Thymus (tissue), 11 donors: ENCODE data around the gene PRKAG2. TPM values are rescaled to one million over a fixed set of nuclear protein-coding genes. Genes with fewer than 3 reads are reported as not detected.

Source experiments
- DNase-seq, 9 donors: peaks; one replicate each; pipeline ENCODE4 v3.0.0-alpha.2; 2013; ENCODE audit warnings: low spot score in 9 of 9, low read depth in 6 of 9, missing footprints in 1 of 9
- H3K27ac ChIP-seq, 2 donors: one replicate each; pipeline ENCODE4 v1.5.1; 2013; ENCODE audit warnings: control low read depth in 1 of 2, low read depth in 1 of 2, low read length in 1 of 2, mild to moderate bottlenecking in 1 of 2, moderate library complexity in 1 of 2
- H3K27me3 ChIP-seq, 2 donors: one replicate each; pipeline ENCODE4 v1.5.1; 2013; ENCODE audit warnings: low read length in 1 of 2; ENCODE audit not compliant: control insufficient read depth in 2 of 2, insufficient read depth in 1 of 2
- H3K36me3 ChIP-seq, 2 donors: one replicate each; pipeline ENCODE4 v1.5.1; 2013; ENCODE audit warnings: low read length in 1 of 2, mild to moderate bottlenecking in 1 of 2, moderate library complexity in 1 of 2; ENCODE audit not compliant: control insufficient read depth in 2 of 2, insufficient read depth in 2 of 2
- H3K4me1 ChIP-seq, 2 donors: one replicate each; pipeline ENCODE4 v1.5.1; 2013; ENCODE audit warnings: low read length in 2 of 2; ENCODE audit not compliant: control insufficient read depth in 2 of 2, insufficient read depth in 2 of 2
- H3K4me3 ChIP-seq, 2 donors: one replicate each; pipeline ENCODE4 v1.5.1; 2013; ENCODE audit warnings: low read length in 2 of 2, control low read depth in 1 of 2, mild to moderate bottlenecking in 1 of 2
- H3K9me3 ChIP-seq, 2 donors: one replicate each; pipeline ENCODE4 v1.5.1; 2013; ENCODE audit warnings: low read length in 1 of 2, mild to moderate bottlenecking in 1 of 2; ENCODE audit not compliant: control insufficient read depth in 2 of 2, insufficient read depth in 1 of 2
- WGBS: extraction: QIAGEN DNeasy Blood & Tissue Kit; methylation state at CpG from one replicate; pipeline ENCODE4 v1.1.7; 2013; 5-methylcytosine and 5-hydroxymethylcytosine counted together
- polyA plus RNA-seq: library from polyadenylated mRNA; stranded (reverse); fragments of 200-250 nt; gene quantifications from one replicate; pipeline ENCODE4 v1.2.3, GENCODE V29; 2013
- total RNA-seq: library from RNA; stranded (reverse); fragments of 120-200 nt; gene quantifications from one replicate; pipeline ENCODE4 v1.2.4, GENCODE V29; 2013
- donor health status: healthy.

PRKAG2 gene
- total and polyA plus RNA-seq, 2 donors: 5.1 to 33.7 TPM

GRCh38 chr7:151858456-151858855 is 18.5 kb downstream of the PRKAG2 start:
- no peak overlapping the region for H3K4me3 ChIP-seq
- 97% methylated on average over 5 of the region's 5 CpGs for WGBS
- H3K36me3 ChIP-seq: no peaks in the 10 kb centered on the region
- H3K27ac ChIP-seq: no peak overlapping the region
- DNase-seq: no peak
- no peaks in the 10 kb centered on the region for H3K4me1 ChIP-seq
- no peaks in the 10 kb centered on the region for H3K9me3 ChIP-seq
- no peaks in the 10 kb centered on the region for H3K27me3 ChIP-seq

- Histone ChIP-seq H3K36me3 (no peaks in the 10 kb centered on the region), H3K27me3 (no peaks in the 10 kb centered on the region), H3K9me3 (no peaks in the 10 kb centered on the region), H3K27ac (no peak overlapping the region), H3K4me1 (no peaks in the 10 kb centered on the region), H3K4me3 (no peak overlapping the region)
- no peak for DNase-seq
- WGBS: 87% methylated on average over 7 of the region's 7 CpGs
Observed at GRCh38 chr7:151857866-151858450, 19.0 kb downstream of the PRKAG2 start.

GRCh38 chr7:151857412-151857811 is 19.5 kb downstream of the PRKAG2 start:
- no peak for DNase-seq
- H3K4me3 ChIP-seq: no peak overlapping the region
- no peak overlapping the region for H3K27ac ChIP-seq
- no peaks in the 10 kb centered on the region for H3K4me1 ChIP-seq
- no peaks in the 10 kb centered on the region for H3K27me3 ChIP-seq
- 96% methylated on average over 12 of the region's 12 CpGs for WGBS
- H3K36me3 ChIP-seq: no peaks in the 10 kb centered on the region
- H3K9me3 ChIP-seq: no peaks in the 10 kb centered on the region

- H3K9me3 ChIP-seq: no peaks in the 10 kb centered on the region
- H3K27me3 ChIP-seq: peaks cover 0 to 4% of the 10 kb centered on the region in 2 donors
- WGBS: 97% methylated on average over 16 of the region's 16 CpGs
- DNase-seq: no peak
- no peak overlapping the region for H3K27ac ChIP-seq
- H3K4me3 ChIP-seq: no peak overlapping the region
- no peaks in the 10 kb centered on the region for H3K36me3 ChIP-seq
- H3K4me1 ChIP-seq: no peaks in the 10 kb centered on the region
Observed at GRCh38 chr7:151856516-151856915, 20.4 kb downstream of the PRKAG2 start.

GRCh38 chr7:151856098-151856497 is 20.8 kb downstream of the PRKAG2 start:
- DNase-seq: no peak

GRCh38 chr7:151854720-151855071 is 22.2 kb downstream of the PRKAG2 start:
- H3K27ac ChIP-seq: no peak overlapping the region
- no peak overlapping the region for H3K4me3 ChIP-seq
- no peak for DNase-seq
- H3K4me1 ChIP-seq: peaks cover 0 to 6% of the 10 kb centered on the region in 2 donors
- H3K27me3 ChIP-seq: peaks cover 0 to 10% of the 10 kb centered on the region in 2 donors
- H3K9me3 ChIP-seq: no peaks in the 10 kb centered on the region
- H3K36me3 ChIP-seq: no peaks in the 10 kb centered on the region
- 85% methylated on average over 7 of the region's 7 CpGs for WGBS

More at GRCh38 chr7:151856098-151856497, 20.8 kb downstream of the PRKAG2 start:
- no peaks in the 10 kb centered on the region for H3K9me3 ChIP-seq
- H3K36me3 ChIP-seq: no peaks in the 10 kb centered on the region
- peaks cover 0 to 6% of the 10 kb centered on the region in 2 donors for H3K27me3 ChIP-seq
- no peak overlapping the region for H3K27ac ChIP-seq
- H3K4me1 ChIP-seq: peaks cover 0 to 2% of the 10 kb centered on the region in 2 donors
- 95% methylated on average over 14 of the region's 14 CpGs for WGBS
- H3K4me3 ChIP-seq: no peak overlapping the region

GRCh38 chr7:151853896-151854719 is 22.8 kb downstream of the PRKAG2 start:
- Histone ChIP-seq H3K27ac (no peak overlapping the region), H3K36me3 (no peaks in the 10 kb centered on the region), H3K27me3 (peaks cover 0 to 10% of the 10 kb centered on the region in 2 donors), H3K4me1 (peaks cover 0 to 6% of the 10 kb centered on the region in 2 donors), H3K4me3 (no peak overlapping the region), H3K9me3 (no peaks in the 10 kb centered on the region)
- no peak for DNase-seq
- 96% methylated on average over 18 of the region's 18 CpGs for WGBS

GRCh38 chr7:151852486-151853396 is 24.2 kb downstream of the PRKAG2 start:
- Histone ChIP-seq H3K27ac (no peak overlapping the region), H3K4me1 (peaks cover 0 to 6% of the 10 kb centered on the region in 2 donors), H3K36me3 (no peaks in the 10 kb centered on the region), H3K27me3 (peaks cover 0 to 10% of the 10 kb centered on the region in 2 donors), H3K9me3 (no peaks in the 10 kb centered on the region), H3K4me3 (no peak overlapping the region)
- 95% methylated on average over 19 of the region's 19 CpGs for WGBS
- DNase-seq: no peak
